A673 (cell line): ENCODE results near the gene SLCO3A1. TPM values are rescaled to one million over a fixed set of nuclear protein-coding genes. Genes with fewer than 3 reads are reported as not detected.

Experiments
- BruUV-seq: library from RNA; stranded (reverse); fragments of 400-500 nt; replicated peaks from 2 replicates; lab custom pipeline; 2021; lab: Mats Ljungman, UMichigan
- CTCF ChIA-PET: fragments of 300-600 bp; sonication (Branson Sonifier 250); formaldehyde crosslinking; loops from one replicate; lab custom pipeline; 2022; ENCODE audit warnings: antibody characterized with exemption; lab: Charles Lee
- POLR2A ChIA-PET: fragments of 300-600 bp; sonication (Branson Sonifier 250); formaldehyde crosslinking; loops from one replicate; lab custom pipeline; 2022; ENCODE audit warnings: antibody characterized with exemption; ENCODE audit not compliant: low non-redundant PET; lab: Charles Lee
- DNase-seq: peaks from one replicate; pipeline ENCODE4 v3.0.0-alpha.2; 2015; ENCODE audit warnings: low spot score
- H3K27ac ChIP-seq: fragments of 200-600 bp; sonication (generic); 2 replicates; pipeline ENCODE4 v1.5.1; 2016; ENCODE audit warnings: mixed run types, low read depth, mild to moderate bottlenecking, mixed read lengths, antibody characterized with exemption, low read length; ENCODE audit not compliant: poor library complexity, severe bottlenecking
- H3K27me3 ChIP-seq: fragments of 200-600 bp; sonication (generic); replicated peaks from 2 replicates; pipeline ENCODE4 v1.6.1; 2017; ENCODE audit warnings: mixed run types, low read depth, mild to moderate bottlenecking, mixed read lengths, antibody characterized with exemption, low read length; ENCODE audit not compliant: insufficient read depth, poor library complexity
- H3K36me3 ChIP-seq: fragments of 200-600 bp; sonication (generic); 2 replicates; pipeline ENCODE4 v1.6.1; 2016; ENCODE audit warnings: mixed run types, mild to moderate bottlenecking, mixed read lengths, antibody characterized with exemption, low read length; ENCODE audit not compliant: insufficient read depth, poor library complexity, severe bottlenecking
- H3K4me1 ChIP-seq: fragments of 200-600 bp; sonication (generic); 2 replicates; pipeline ENCODE4 v1.6.1; 2017; ENCODE audit warnings: mixed run types, mild to moderate bottlenecking, mixed read lengths, antibody characterized with exemption, low read length; ENCODE audit not compliant: insufficient read depth, poor library complexity, severe bottlenecking
- H3K4me3 ChIP-seq: fragments of 200-600 bp; sonication (generic); 2 replicates; pipeline ENCODE4 v1.5.1; 2016; ENCODE audit warnings: low read depth, mixed run types, mild to moderate bottlenecking, mixed read lengths, low read length; ENCODE audit not compliant: poor library complexity, severe bottlenecking
- H3K9me3 ChIP-seq: fragments of 200-600 bp; sonication (generic); 2 replicates; pipeline ENCODE4 v1.6.1; 2016; ENCODE audit warnings: mixed run types, low read depth, mild to moderate bottlenecking, mixed read lengths, antibody characterized with exemption, low read length; ENCODE audit not compliant: poor library complexity, severe bottlenecking
- CTCF ChIP-seq: fragments of 300-800, 200-600 bp; sonication (generic); conservative IDR thresholded peaks from 2 replicates; pipeline ENCODE4 v1.5.1; 2017; ENCODE audit warnings: low read depth, mild to moderate bottlenecking, antibody characterized with exemption, low read length, moderate library complexity, mixed read lengths
- EZH2 ChIP-seq: fragments of 200-600 bp; sonication (generic); IDR thresholded peaks from 2 replicates; pipeline ENCODE4 v1.6.1; 2017; ENCODE audit warnings: borderline replicate concordance, low read depth, mild to moderate bottlenecking, mixed read lengths, antibody characterized with exemption, low read length; ENCODE audit not compliant: poor library complexity, severe bottlenecking
- intact Hi-C: fragments of 100-400 bp; cut with micrococcal nuclease; formaldehyde crosslinking; loops from one replicate; pipeline ENCODE4 v1.10.0; 2022; ENCODE audit not compliant: unreplicated experiment
- total RNA-seq: library from RNA; stranded (reverse); gene quantifications from 2 replicates; pipeline ENCODE4 v1.2.3, GENCODE V29; 2021

SLCO3A1 gene
- total RNA-seq, 1 experiment from 2014 or later: 16.6 TPM

GRCh38 chr15:91947293-91947679, 93.8 kb downstream of the SLCO3A1 start:
- no TSS peak for BruUV-seq
- intact Hi-C loops: no loop called here

GRCh38 chr15:91947683-91948608, 94.4 kb downstream of the SLCO3A1 start:
- DNase-seq: no peak
- no peaks in the 10 kb centered on the region for H3K36me3 ChIP-seq
- H3K4me1 ChIP-seq: peaks cover 3% of the 10 kb centered on the region
- ChIA-PET POLR2A (no interaction called here), CTCF (no interaction called here)
- intact Hi-C loops: no loop called here
- no peak overlapping the region for H3K4me3 ChIP-seq
- H3K27me3 ChIP-seq: no peaks in the 10 kb centered on the region
- no peak for TF ChIP-seq EZH2
- no peak overlapping the region for H3K27ac ChIP-seq
- no TSS peak for BruUV-seq
- no peaks in the 10 kb centered on the region for H3K9me3 ChIP-seq

More at GRCh38 chr15:91947293-91947679, 93.8 kb downstream of the SLCO3A1 start:
- TF ChIP-seq CTCF (no peak), EZH2 (no peak)
- POLR2A ChIA-PET: no interaction called here
- H3K4me1 ChIP-seq: peaks cover 8% of the 10 kb centered on the region
- no peaks in the 10 kb centered on the region for H3K27me3 ChIP-seq
- no peaks in the 10 kb centered on the region for H3K36me3 ChIP-seq
- no peak for DNase-seq
- H3K4me3 ChIP-seq: no peak overlapping the region
- no peaks in the 10 kb centered on the region for H3K9me3 ChIP-seq
- H3K27ac ChIP-seq: no peak overlapping the region
- CTCF ChIA-PET: no interaction called here

- no peak for DNase-seq
- H3K36me3 ChIP-seq: no peaks in the 10 kb centered on the region
- POLR2A ChIA-PET: no interaction called here
- no peak overlapping the region for H3K27ac ChIP-seq
- no TSS peak for BruUV-seq
- no peak overlapping the region for H3K4me3 ChIP-seq
- H3K27me3 ChIP-seq: no peaks in the 10 kb centered on the region
- H3K4me1 ChIP-seq: no peaks in the 10 kb centered on the region
- CTCF ChIA-PET: no interaction called here
- H3K9me3 ChIP-seq: no peaks in the 10 kb centered on the region
- intact Hi-C loops: no loop called here
- TF ChIP-seq CTCF (no peak), EZH2 (no peak)
These were observed 95.9 kb downstream of the SLCO3A1 start for GRCh38 chr15:91949361-91949760.
